HG02571 (cell line): ENCODE data around the gene STK25.
"Not testable (repeated sequence)": the region's sequence is repeated elsewhere in the genome, so short reads cannot be mapped to it uniquely, and the experiment has no call there.

Experiments used
- ATAC-seq: cut with Tn5 transposase; IDR thresholded peaks from one replicate; pipeline ENCODE4 v1.9.1; 2021; ENCODE audit warnings: mild to moderate bottlenecking, moderate library complexity; ENCODE audit not compliant: unreplicated experiment

Gene STK25

DNA sequence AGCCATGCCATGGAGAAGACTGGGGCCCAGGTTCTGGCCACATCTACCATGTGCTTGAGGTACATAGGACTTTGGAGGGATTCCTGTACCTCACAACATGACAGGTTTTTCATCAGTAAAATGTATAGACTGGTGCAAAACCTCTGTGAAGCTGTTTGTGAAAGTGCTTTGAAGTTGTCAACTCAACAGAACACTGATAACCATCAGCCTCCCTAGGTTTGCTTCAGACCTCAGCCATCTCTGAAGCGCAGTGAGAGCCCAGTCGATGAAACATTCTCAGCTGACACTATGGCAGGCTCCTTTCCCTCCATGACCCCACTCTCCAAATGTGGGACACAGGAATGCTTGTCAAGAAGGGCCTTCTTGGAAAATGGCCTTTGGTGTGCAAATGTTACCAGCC, 38.6 kb downstream of the STK25 start:
- no peak for ATAC-seq

DNA sequence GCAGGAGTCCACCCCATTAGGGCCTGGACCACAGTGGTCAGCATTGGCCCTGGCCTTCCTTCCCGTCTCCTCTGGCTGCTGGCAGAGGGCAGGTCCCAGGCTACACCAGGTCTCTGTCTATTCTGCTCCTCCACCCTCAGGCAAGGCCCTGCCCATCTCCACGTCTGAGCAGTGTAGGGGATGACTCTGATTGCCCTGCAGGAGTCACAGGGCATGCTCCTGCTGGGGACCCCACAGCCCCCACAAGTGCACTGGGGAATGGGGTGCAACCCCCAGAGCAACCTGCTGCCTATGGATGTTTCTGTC, 40.0 kb downstream of the STK25 start:
- ATAC-seq, result no peak

DNA sequence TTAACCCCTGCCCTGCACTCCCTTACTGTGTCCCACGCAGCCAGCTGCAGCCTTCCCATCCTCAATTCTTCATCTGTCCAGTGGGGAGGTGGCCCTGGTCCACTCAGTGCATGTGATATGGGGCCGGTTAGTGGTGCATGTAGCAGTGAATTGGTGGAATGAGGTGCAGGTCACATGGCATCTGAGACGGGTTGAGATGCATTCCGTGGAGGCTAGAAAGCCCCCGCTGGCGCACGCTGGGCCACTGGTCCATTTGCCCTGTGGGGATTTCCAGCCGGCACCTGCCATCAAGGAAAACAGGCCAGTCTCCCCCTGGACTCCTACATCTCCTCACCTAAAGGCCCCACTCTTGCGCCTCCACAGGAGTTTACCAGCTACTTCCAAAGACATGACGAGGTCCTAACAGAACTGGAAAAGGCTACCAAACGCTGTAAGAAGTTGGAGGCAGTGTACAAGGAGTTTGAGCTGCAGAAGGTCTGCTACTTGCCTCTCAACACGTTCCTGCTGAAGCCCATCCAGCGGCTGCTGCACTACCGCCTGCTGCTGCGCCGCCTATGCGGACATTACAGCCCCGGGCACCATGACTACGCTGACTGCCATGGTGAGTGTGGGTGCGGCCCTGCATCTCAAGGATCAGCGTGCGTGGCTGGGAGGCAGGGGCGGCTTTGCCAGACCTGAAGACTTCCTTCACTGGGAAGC, 40.5 kb downstream of the STK25 start:
- no peak for ATAC-seq

DNA sequence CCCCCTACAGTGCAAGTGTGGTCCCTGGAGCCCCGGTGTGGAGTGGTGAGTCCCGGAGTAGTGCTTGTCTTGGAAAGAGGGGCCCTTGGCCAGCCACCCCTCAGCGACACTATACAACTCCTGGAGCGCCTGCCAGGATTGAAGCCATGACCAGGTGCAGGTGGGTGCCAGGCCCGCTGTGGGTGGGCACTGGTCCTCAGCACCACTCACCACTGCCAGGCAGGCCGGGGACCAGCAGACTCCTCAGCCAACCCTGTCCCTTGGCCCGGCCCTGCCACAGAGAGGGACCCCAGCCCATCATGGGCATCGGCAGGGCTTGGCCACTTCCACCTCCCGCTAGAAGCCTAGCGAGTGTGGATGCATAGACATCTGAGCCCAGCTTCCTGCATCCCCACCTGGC, 42.2 kb downstream of the STK25 start:
- ATAC-seq, result no peak

DNA sequence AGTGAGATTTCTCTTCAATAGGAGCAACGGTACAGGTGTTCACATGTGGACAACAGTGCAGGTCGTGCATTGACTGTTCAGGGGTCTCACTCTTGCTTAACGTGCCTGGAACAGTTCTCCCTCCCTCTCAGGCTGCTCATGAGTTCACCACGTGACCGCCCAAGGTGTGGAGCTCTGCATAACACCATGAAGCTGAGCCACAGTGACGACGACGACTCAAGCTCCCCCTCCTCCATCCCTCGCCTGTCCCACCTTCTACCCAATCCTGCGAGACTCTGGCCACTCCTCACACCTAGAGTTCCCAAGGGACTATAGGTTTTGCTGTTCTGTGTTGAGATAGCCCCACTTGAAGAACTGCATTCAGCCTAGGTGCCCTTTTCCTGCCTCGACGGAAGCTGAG, 42.8 kb downstream of the STK25 start:
- ATAC-seq, result no peak

DNA sequence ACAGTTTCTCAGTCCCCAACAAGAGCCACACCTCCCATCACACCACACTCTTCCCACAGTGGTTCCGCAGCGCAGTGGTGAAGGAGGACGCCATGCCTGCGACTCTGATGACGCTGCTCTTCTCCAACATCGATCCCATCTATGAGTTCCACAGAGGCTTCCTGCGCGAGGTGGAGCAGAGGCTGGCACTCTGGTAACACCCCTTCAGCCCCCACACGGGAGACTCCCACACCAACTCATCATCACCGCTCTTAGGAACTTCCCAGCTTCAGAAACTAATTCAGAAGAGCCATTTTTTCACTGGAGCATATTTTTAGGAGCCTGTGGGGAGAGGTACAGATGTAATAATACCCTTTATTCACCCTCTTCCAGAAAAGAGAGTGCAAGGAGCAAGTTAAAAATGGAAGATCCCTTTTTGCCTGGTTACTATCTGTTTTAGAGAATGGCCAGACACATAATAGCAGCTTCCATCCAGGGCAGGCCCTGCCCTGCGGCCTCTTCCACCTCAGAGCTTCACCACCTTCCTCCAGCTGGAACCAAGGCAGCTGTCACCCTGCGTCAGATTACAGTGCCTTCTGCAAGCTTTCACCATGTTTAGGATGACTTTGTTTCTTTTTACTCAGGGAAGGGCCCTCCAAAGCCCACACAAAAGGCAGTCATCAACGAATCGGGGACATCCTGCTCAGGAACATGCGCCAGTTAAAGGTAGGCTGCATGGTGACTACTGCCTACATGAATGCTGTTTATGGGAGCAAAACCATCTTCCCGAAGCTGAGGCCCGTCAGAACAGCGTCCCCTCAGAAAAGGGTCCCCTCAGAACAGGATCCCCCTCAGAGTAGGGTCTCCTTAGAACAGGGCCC, 44.9 kb downstream of the STK25 start:
- ATAC-seq, result no peak

DNA sequence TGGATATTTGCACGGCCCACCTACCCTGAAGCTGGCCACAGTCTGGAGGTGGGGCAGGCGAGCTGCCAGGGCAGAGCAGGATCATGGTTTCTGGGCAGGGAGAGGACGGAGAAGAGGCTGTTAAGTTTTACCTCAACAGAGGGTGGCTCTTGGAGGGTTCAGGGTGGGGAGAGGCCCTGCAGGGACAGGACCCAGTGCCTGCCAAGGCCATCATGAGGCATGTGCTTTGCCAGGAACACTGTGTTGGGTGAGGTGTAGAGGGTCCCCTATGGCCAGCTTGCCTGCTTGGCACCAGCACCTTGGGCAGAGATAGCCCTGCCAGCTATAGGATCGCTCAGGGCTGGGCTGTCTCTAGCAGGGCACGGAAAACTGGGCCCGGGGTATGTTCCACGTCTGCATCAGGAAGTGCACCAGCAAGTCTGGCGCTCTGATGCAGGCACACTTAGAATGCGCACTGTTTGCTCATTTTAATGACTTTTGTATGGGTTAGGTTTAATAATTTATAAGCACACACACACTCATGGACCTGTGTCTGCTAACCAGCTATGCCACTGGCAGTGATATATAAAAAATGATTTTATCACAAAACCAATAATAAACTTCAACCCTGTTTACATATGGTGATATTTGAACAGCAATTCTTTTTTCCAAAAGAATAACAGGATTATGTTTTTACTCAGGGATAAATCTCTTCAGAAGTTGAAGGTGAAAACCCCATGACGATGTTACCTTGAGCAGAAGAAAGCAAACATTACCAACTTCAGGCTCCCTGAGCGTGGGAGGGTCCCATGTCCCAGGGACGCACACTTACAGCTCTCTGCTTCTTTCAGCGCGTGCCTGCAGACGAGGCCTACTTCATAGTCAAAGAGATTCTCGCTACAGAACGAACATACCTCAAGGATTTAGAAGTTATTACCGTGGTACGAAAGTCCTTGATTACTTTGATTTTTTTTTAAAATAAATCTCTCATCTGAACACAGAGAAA, 46.4 kb downstream of the STK25 start:
- no peak for ATAC-seq

DNA sequence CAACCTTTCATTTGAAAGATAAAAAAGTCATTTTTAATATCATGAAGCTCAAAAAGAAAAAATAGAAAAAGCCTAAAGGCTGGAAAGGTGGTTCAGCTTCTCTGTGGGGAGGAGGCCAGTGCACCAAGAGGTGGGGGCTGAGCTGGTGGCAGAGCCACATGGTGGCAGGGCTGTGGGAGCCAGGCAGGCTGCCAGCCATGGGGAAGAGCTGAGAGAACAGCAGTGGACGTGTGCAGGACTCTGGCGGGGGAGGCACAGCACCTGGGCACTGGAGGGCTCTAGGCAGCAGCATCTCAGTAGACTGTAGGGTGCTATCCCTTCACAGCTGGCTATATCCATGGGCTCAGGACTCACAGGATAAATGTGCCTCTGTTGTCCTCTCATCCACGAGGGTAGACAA, 47.8 kb downstream of the STK25 start:
- ATAC-seq, result no peak

DNA sequence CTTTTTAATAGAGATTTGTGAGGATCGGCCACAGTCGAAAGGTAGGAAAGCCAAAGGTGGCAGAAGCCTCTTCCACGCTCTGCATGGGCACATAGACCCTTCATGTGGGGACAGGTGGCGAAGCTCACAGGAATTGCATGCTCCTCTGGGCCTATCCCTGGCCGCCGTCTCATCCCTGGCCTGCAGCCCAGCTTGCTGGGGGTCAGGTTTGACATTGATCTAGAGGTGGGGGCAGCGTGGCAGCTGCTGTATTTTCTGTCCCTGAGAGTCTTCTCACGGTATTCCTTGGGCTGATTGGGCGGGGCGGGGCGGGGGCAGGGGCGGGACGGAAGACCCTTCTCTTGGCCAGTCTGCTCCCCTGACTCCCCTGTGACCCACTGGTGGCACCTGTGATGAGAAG, 48.9 kb downstream of the STK25 start:
- no peak for ATAC-seq

DNA sequence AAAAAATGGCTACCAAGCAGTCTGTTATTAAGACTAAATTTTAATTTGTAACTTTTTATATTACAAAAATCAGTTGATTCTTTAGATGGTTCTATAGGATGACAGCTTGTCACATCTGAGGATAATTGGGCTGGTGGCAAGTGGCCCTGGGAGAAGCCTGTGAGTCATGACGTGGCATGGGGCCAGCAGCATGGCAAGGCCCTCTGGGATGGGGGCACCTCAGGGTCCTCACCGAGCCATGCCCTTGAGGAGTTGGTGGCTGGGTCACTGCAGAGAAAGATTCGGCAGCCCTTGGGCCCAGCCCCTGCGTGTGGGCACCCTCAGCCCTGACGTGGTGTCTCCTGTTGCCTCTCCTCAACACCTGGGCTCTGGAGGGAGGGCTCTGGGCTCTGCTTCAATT, 49.7 kb downstream of the STK25 start:
- no peak for ATAC-seq

DNA sequence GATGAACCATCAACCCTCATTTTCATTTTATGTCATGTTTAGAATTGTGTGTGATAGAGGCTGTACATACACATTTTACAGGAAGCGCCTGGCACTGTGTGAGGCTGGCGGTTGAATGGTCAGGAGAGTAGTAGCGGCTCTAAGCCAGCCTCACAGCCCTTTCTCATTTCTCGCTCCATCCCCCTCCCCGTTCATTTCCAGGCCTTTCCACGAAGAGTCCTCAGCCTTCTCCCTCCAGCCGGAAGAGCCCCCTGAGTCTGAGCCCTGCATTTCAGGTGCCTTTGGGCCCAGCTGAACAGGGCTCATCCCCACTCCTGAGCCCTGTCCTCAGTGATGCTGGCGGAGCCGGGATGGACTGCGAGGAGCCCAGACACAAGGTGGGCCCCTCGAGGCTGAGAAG, 51.8 kb downstream of the STK25 start:
- no peak for ATAC-seq

DNA sequence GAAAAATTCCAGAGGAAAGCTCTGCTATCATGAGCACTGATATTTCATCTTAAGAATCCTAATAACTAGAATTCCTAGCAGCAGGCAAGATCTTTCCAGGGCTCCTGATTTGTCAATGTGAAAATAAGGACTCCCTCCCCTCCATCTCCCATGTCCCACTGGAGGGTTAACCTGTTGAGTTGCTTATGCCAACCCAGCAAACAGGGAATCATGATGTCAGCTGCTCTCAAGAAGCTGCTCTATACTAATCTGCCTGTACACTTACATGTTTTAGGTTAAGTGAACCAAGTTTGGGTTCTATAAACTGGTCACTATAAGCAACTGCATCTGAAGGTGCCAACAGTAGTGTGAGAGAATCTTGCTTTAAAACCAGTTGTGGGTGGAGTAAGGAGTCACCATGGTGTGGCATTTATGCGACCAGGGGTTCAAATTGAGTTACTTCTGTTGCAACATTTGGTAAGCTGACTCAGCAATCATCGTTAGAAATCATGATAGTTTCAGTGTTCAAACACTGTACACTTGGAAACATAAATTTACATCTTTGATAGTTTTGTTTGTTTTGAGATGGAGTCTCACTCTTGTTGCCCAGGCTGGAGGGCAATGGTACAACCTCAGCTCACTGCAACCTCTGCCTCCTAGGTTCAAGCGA, 53.4 kb downstream of the STK25 start:
- no peak for ATAC-seq

DNA sequence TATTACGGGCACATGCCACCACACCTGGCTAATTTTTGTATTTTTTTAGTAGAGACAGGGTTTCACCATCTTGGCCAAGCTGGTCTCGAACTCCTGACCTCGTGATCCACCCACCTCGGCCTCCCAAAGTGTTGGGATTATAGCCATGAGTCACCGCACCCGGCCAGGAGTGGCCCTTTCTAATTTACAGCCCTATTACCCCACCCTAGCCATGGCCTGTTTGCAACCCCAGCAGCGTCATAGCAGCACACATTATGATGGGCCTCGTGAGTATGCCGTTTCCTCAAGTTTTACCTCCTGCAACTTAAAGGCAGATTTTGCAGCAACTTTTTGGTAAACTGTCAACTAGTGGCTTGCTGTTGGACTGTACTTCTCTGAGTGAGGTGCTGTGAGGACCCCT, 54.5 kb downstream of the STK25 start:
- ATAC-seq, result not testable (repeated sequence)

DNA sequence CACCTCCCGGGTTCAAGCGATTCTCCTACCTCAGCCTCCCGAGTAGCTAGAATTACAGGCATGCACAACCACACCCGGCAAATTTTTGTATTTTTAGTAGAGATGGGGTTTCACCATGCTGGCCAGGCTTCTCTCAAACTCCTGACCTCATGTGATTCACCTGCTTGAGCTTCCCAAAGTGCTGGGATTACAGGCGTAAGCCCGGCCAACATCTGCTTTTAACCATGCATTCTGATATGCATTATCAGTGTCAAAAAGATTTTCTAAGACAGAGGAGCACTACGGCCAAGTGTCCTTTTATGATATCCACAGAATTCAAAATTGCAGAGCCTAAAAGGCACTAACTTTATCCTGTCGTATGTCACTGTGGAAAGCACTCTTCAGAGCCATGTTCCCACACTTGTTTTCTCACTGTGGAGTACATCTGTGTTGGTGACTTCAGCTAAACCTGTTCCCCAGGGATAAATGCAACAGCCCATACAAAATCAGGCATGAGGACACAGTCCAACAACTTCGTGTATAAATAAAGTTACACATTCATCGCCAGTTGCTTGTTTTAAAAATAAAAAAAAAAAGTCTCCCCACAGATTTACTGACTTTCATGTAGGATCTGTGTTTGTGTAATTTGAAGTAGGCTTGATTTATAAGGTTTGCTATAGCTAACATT, 56.4 kb downstream of the STK25 start:
- no peak for ATAC-seq

DNA sequence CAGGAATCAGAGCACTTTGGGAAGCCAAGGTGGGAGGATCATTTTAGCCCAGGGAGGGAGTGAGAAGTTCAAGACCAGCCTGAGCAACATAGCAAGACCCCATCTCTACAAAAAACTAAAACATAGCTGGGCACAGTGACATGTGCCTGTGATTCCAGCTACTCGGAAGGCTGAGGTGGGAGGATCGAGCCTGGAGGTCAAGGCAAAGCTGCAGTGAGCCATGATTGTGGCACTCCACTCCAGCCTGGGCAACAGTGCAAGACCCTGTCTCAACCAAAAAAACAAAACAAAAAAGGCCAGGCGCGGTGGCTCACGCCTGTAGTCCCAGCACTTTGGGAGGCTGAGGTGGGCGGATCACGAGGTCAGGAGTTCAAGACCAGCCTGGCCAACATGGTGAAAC, 58.3 kb downstream of the STK25 start:
- not testable (repeated sequence) for ATAC-seq

DNA sequence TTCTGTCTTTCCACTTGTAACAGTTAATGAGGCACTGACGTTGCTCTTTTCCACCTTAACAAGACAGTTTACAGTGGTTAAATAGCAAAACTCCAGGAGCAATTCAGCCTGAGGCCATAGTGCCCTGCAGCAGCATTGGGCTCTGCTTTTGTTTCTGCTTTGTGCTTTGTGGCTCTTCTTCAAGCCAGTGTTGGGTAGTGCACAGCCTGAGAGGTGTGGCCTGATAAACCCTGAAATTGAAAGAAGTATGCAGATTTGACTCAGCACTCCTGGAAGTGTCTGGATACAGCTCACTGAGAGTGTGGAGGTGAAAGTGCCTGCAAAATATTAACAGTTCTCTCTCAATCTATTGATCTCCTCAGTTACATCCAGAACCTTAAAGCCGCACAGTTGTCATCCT, 63.0 kb downstream of the STK25 start:
- no peak for ATAC-seq

DNA sequence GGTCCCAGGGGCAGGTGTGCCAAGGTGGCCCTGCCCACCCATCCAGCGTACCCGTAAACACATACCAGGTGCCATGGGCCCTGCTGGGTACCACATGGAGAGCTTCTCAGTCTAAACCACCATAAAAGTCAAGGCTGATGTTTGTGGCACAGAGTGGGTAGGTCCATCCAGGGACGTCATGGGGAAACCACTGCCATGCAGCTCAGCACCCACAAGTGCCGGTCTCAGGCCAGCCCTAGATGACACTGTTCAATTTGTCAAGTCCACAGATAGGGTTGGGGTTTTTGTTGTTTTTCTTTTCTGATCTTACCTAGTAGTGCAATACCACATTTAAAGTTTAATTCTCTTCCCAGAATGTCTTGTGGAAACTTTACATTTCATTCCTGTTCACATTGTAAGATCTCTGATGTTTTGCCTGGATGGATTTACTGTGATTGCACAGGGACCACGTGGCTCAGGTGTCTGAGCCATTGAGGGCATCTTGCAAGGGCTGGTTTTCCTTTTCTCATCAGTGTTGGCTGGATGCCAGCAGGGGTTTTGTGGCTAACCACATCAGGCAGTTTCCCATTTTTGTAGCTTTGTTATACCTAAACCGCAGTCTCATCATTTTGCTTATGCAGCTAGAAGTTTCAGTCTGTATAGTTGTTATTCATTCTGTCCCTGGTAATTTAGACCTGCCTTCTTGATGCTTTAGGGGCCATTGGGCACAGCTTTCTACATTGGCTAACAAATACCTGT, 64.7 kb downstream of the STK25 start:
- no peak for ATAC-seq
